ENCODE results near the gene AOAH.

The AOAH gene

GRCh38 chr7:36607721-36608095 lies 116.6 kb downstream of the AOAH start:
- TF ChIP-seq TEAD4 (IDR thresholded peaks at IDR 0.05) = no peak
- no peak for TF ChIP-seq REST (IDR thresholded peaks at IDR 0.05; ENCODE audit: low read depth)
- TF ChIP-seq YY1 (IDR thresholded peaks at IDR 0.05; ENCODE audit: low read depth) = no peak
- no peak for TF ChIP-seq NFIC (IDR thresholded peaks at IDR 0.05)
- no peak for TF ChIP-seq CEBPB (IDR thresholded peaks at IDR 0.05)
- TF ChIP-seq USF1 (IDR thresholded peaks at IDR 0.05) = no peak
- TF ChIP-seq EGR1 (IDR thresholded peaks at IDR 0.05) = no peak
- no peak for TF ChIP-seq TCF12 (IDR thresholded peaks at IDR 0.05; ENCODE audit: low read depth)
- TF ChIP-seq FOXM1 (IDR thresholded peaks at IDR 0.05; ENCODE audit: borderline replicate concordance, low read depth) = no peak
- no peak for TF ChIP-seq TAF1 (IDR thresholded peaks at IDR 0.05; ENCODE audit: low read depth)
- no peak for TF ChIP-seq MAX (IDR thresholded peaks at IDR 0.05)
- no peak for TF ChIP-seq EP300 (IDR thresholded peaks at IDR 0.05; ENCODE audit: borderline replicate concordance)
- no peak for TF ChIP-seq CREB1 (IDR thresholded peaks at IDR 0.05; ENCODE audit: low read depth)
- no peak for TF ChIP-seq RAD21 (IDR thresholded peaks at IDR 0.05; ENCODE audit: low read depth)
- TF ChIP-seq ZBTB7A (IDR thresholded peaks at IDR 0.05; ENCODE audit: low read depth) = no peak

GRCh38 chr7:36606976-36607720 lies 117.1 kb downstream of the AOAH start:
- no peak for TF ChIP-seq MAX (IDR thresholded peaks at IDR 0.05)
- no peak for TF ChIP-seq RAD21 (IDR thresholded peaks at IDR 0.05; ENCODE audit: low read depth)
- TF ChIP-seq ZBTB7A (IDR thresholded peaks at IDR 0.05; ENCODE audit: low read depth) = no peak
- no peak for TF ChIP-seq REST (IDR thresholded peaks at IDR 0.05; ENCODE audit: low read depth)
- no peak for TF ChIP-seq CREB1 (IDR thresholded peaks at IDR 0.05; ENCODE audit: low read depth)
- TF ChIP-seq TEAD4 (IDR thresholded peaks at IDR 0.05) = no peak
- TF ChIP-seq TAF1 (IDR thresholded peaks at IDR 0.05; ENCODE audit: low read depth) = no peak
- no peak for TF ChIP-seq YY1 (IDR thresholded peaks at IDR 0.05; ENCODE audit: low read depth)
- no peak for TF ChIP-seq CEBPB (IDR thresholded peaks at IDR 0.05)
- TF ChIP-seq TCF12 (IDR thresholded peaks at IDR 0.05; ENCODE audit: low read depth) = no peak
- TF ChIP-seq FOXM1 (IDR thresholded peaks at IDR 0.05; ENCODE audit: borderline replicate concordance, low read depth) = no peak

- TF ChIP-seq ZBTB7A (IDR thresholded peaks at IDR 0.05; ENCODE audit: low read depth) (no peak), CREB1 (IDR thresholded peaks at IDR 0.05; ENCODE audit: low read depth) (no peak), MAX (IDR thresholded peaks at IDR 0.05) (no peak)
Measured at GRCh38 chr7:36606153-36606975, 117.9 kb downstream of the AOAH start.

- TF ChIP-seq RAD21 (IDR thresholded peaks at IDR 0.05; ENCODE audit: low read depth) (no peak), TAF1 (IDR thresholded peaks at IDR 0.05; ENCODE audit: low read depth) (no peak), FOXM1 (IDR thresholded peaks at IDR 0.05; ENCODE audit: borderline replicate concordance, low read depth) (no peak), TEAD4 (IDR thresholded peaks at IDR 0.05) (no peak)
Measured at GRCh38 chr7:36605261-36606051, 118.8 kb downstream of the AOAH start.

- no peak for TF ChIP-seq REST (IDR thresholded peaks at IDR 0.05; ENCODE audit: low read depth)
- TF ChIP-seq TAF1 (IDR thresholded peaks at IDR 0.05; ENCODE audit: low read depth) = no peak
Measured at GRCh38 chr7:36604806-36605205, 119.5 kb downstream of the AOAH start.

Measured in Ishikawa (cell line).